GM23248 (cell line): ENCODE results near the gene LEF1.

Experiments
- EZH2 ChIP-seq: fragments of 200-600 bp; sonication (generic); IDR thresholded peaks from 2 replicates; pipeline ENCODE4 v1.6.1; 2018; ENCODE audit warnings: antibody characterized with exemption, mild to moderate bottlenecking; ENCODE audit not compliant: insufficient read depth, poor library complexity, severe bottlenecking
- EZH2phosphoT487 ChIP-seq: fragments of 200-600 bp; sonication (generic); IDR thresholded peaks from 2 replicates; pipeline ENCODE4 v1.6.1; 2018; ENCODE audit warnings: antibody characterized with exemption, moderate library complexity, mild to moderate bottlenecking, low read depth; ENCODE audit not compliant: insufficient read depth

DNA sequence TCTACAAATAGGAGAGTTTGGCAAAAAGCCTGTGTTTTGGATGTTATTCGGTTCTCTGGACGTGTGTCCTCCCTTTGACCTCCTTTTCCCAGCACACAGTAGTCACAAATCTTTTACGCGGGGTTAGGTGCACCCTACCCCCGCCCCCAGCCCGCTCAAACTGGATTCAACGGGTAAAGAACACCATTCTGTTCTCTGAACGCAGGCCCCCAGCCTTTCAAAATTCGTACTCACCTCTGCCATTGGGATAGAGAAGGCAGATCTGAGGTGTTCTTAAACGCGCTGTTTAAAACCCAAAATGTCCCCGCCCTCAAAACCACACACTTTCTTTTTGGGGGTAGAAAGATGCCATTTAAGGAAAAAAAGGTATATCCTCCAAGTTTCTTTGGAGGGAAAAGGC lies 2.7 kb downstream of the LEF1 start:
- TF ChIP-seq EZH2: no peak
- TF ChIP-seq EZH2phosphoT487: no peak
